ENCODE results near the gene RGS16.

The RGS16 gene

GRCh38 chr1:182603646-182604174 lies 479 bp downstream of the RGS16 start:
- Histone ChIP-seq H3K36me3 (ENCODE audit: control insufficient read depth in 1 of 2, insufficient read depth in 2 of 2, low read depth in 1 of 2, low read length in 2 of 2) (peaks cover 0 to 16% of the 10 kb centered on the region in 2 experiments), H3K79me1 (replicated peaks; ENCODE audit: low read length, poor library complexity, severe bottlenecking) (no peaks in the 10 kb centered on the region), H3K27ac (ENCODE audit: low read length, poor library complexity, severe bottlenecking) (no peak overlapping the region), H2BK5ac (ENCODE audit: low read depth, low read length, poor library complexity, severe bottlenecking) (no peak overlapping the region), H2BK120ac (ENCODE audit: low read depth, low read length) (no peak overlapping the region), H2AK5ac (ENCODE audit: low read length, severe bottlenecking) (no peak overlapping the region), H3K9ac (ENCODE audit: low read length) (peak overlapping the region; percentile 57), H3K4me3 (ENCODE audit: insufficient read depth in 1 of 2, low read depth in 1 of 2, low read length in 2 of 2) (peak overlapping the region in 1 of 2 experiments; percentile 76), H2BK12ac (ENCODE audit: low read length in 2 of 2) (peak overlapping the region in 1 of 2 experiments; percentile 83), H4K91ac (ENCODE audit: low read length) (peak overlapping the region; percentile 41), H2AFZ (ENCODE audit: low read depth, low read length) (peak overlapping the region; percentile 2), H3K4ac (ENCODE audit: low read depth in 1 of 2, low read length in 2 of 2) (no peak overlapping the region), H3K27me3 (ENCODE audit: control insufficient read depth in 1 of 2, insufficient read depth in 1 of 2, low read length in 2 of 2) (peaks cover 8 to 52% of the 10 kb centered on the region in 2 experiments), H4K8ac (ENCODE audit: low read length) (peak overlapping the region; percentile 76), H3K4me2 (ENCODE audit: low read length, poor library complexity, severe bottlenecking) (peak overlapping the region; percentile 56), H3K4me1 (ENCODE audit: control insufficient read depth, insufficient read depth, low read depth, low read length) (peaks cover 7% of the 10 kb centered on the region), H2BK15ac (ENCODE audit: low read depth, poor library complexity, severe bottlenecking) (no peak overlapping the region), H3K18ac (ENCODE audit: low read depth in 1 of 2, low read length in 2 of 2) (peak overlapping the region; percentile 29 to 52), H3K14ac (ENCODE audit: low read length in 2 of 2) (peak overlapping the region in 1 of 2 experiments; percentile 69), H3K23ac (ENCODE audit: low read length in 2 of 2) (no peak overlapping the region), H3K9me3 (ENCODE audit: control insufficient read depth, low read length) (no peaks in the 10 kb centered on the region)
- no peak for DNase-seq
- 6% methylated on average over 12 of the region's 12 CpGs for WGBS

DNA sequence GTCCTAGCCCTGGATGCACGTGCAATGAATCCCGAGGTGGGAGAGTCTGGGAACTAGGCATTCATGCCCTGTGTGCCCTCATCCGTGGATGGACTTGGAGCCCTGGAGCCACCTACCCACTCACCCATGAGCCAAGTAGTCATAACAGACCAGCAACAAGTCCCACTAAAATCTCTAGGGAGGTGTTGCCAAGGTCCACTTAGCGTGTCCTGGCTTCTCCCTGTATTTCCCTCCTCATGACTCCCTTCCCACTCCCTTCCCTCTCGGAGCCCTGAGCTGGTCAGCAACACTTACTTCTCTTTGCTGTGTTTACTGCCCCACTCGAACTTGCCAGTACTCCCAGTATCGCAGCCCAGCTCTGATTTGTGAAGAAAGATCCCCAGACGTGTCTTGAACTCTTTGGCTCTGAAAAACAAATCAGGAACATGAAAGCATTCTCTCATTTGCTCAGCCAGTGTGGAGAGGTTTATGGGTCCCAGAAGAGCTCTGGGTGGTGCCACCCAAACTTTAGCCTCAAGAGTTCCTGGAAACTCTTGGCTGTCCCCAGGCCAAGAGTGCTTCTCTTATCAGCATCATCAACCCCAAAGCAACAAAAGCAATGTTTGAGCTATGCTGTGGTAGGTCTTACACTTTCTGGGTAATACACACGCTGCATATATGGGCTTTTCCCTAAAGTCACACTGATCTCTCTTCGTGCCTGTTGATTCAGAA lies 1.1 kb downstream of the RGS16 start:
- Histone ChIP-seq H2BK12ac (ENCODE audit: low read length in 2 of 2) (no peak overlapping the region), H3K4me3 (ENCODE audit: insufficient read depth in 1 of 2, low read depth in 1 of 2, low read length in 2 of 2) (peak overlapping the region in 1 of 2 experiments; percentile 76), H3K14ac (ENCODE audit: low read length in 2 of 2) (no peak overlapping the region), H2BK5ac (ENCODE audit: low read depth, low read length, poor library complexity, severe bottlenecking) (no peak overlapping the region), H2AK5ac (ENCODE audit: low read length, severe bottlenecking) (no peak overlapping the region), H3K4me1 (ENCODE audit: control insufficient read depth, insufficient read depth, low read depth, low read length) (peaks cover 7% of the 10 kb centered on the region), H3K27ac (ENCODE audit: low read length, poor library complexity, severe bottlenecking) (no peak overlapping the region), H3K4me2 (ENCODE audit: low read length, poor library complexity, severe bottlenecking) (no peak overlapping the region), H3K27me3 (ENCODE audit: control insufficient read depth in 1 of 2, insufficient read depth in 1 of 2, low read length in 2 of 2) (peaks cover 8 to 51% of the 10 kb centered on the region in 2 experiments), H3K18ac (ENCODE audit: low read depth in 1 of 2, low read length in 2 of 2) (no peak overlapping the region), H3K79me1 (replicated peaks; ENCODE audit: low read length, poor library complexity, severe bottlenecking) (no peaks in the 10 kb centered on the region), H3K9me3 (ENCODE audit: control insufficient read depth, low read length) (no peaks in the 10 kb centered on the region), H2AFZ (ENCODE audit: low read depth, low read length) (no peak overlapping the region), H3K36me3 (ENCODE audit: control insufficient read depth in 1 of 2, insufficient read depth in 2 of 2, low read depth in 1 of 2, low read length in 2 of 2) (peaks cover 0 to 16% of the 10 kb centered on the region in 2 experiments), H3K23ac (ENCODE audit: low read length in 2 of 2) (no peak overlapping the region), H4K8ac (ENCODE audit: low read length) (no peak overlapping the region), H4K91ac (ENCODE audit: low read length) (no peak overlapping the region), H2BK15ac (ENCODE audit: low read depth, poor library complexity, severe bottlenecking) (no peak overlapping the region), H3K4ac (ENCODE audit: low read depth in 1 of 2, low read length in 2 of 2) (peak overlapping the region in 1 of 2 experiments; percentile 46), H2BK120ac (ENCODE audit: low read depth, low read length) (no peak overlapping the region), H3K9ac (ENCODE audit: low read length) (peak overlapping the region; percentile 57)
- WGBS = 54% methylated on average over 10 of the region's 10 CpGs
- no peak for DNase-seq

DNA sequence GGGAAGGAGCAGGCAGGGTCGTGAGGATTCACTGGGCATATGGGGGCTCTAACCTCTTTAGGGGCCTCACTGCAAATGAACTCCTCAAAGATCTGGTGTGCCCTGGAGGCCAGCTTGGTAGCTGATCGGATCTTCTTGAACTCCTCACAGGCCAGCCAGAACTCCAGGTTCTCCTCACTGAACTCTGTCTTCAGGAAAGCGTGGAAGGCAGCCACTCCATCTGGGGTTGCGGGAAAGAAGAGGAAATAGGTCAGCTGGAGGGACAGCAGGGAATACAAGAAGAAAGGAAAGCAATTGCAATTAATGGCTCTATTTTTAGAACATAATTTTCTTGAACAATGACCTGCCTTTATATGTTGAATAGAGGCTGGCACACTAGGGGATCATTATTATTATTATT lies 2.3 kb downstream of the RGS16 start:
- Histone ChIP-seq H4K8ac (ENCODE audit: low read length) (no peak overlapping the region), H3K9me3 (ENCODE audit: control insufficient read depth, low read length) (no peaks in the 10 kb centered on the region), H3K14ac (ENCODE audit: low read length in 2 of 2) (no peak overlapping the region), H3K27me3 (ENCODE audit: control insufficient read depth in 1 of 2, insufficient read depth in 1 of 2, low read length in 2 of 2) (peaks cover 8 to 45% of the 10 kb centered on the region in 2 experiments), H2BK5ac (ENCODE audit: low read depth, low read length, poor library complexity, severe bottlenecking) (no peak overlapping the region), H2BK15ac (ENCODE audit: low read depth, poor library complexity, severe bottlenecking) (no peak overlapping the region), H3K4ac (ENCODE audit: low read depth in 1 of 2, low read length in 2 of 2) (no peak overlapping the region), H2AFZ (ENCODE audit: low read depth, low read length) (no peak overlapping the region), H4K91ac (ENCODE audit: low read length) (no peak overlapping the region), H3K4me2 (ENCODE audit: low read length, poor library complexity, severe bottlenecking) (no peak overlapping the region), H3K36me3 (ENCODE audit: control insufficient read depth in 1 of 2, insufficient read depth in 2 of 2, low read depth in 1 of 2, low read length in 2 of 2) (peaks cover 0 to 16% of the 10 kb centered on the region in 2 experiments), H3K4me1 (ENCODE audit: control insufficient read depth, insufficient read depth, low read depth, low read length) (peaks cover 7% of the 10 kb centered on the region), H2BK12ac (ENCODE audit: low read length in 2 of 2) (no peak overlapping the region), H3K18ac (ENCODE audit: low read depth in 1 of 2, low read length in 2 of 2) (no peak overlapping the region), H3K79me1 (replicated peaks; ENCODE audit: low read length, poor library complexity, severe bottlenecking) (no peaks in the 10 kb centered on the region), H3K27ac (ENCODE audit: low read length, poor library complexity, severe bottlenecking) (no peak overlapping the region), H3K23ac (ENCODE audit: low read length in 2 of 2) (no peak overlapping the region), H3K9ac (ENCODE audit: low read length) (no peak overlapping the region), H3K4me3 (ENCODE audit: insufficient read depth in 1 of 2, low read depth in 1 of 2, low read length in 2 of 2) (no peak overlapping the region), H2AK5ac (ENCODE audit: low read length, severe bottlenecking) (no peak overlapping the region), H2BK120ac (ENCODE audit: low read depth, low read length) (no peak overlapping the region)
- WGBS = 72% methylated on average over 4 of the region's 4 CpGs
- no peak for DNase-seq

GRCh38 chr1:182601416-182601786 lies 2.8 kb downstream of the RGS16 start:
- peaks cover 0 to 16% of the 10 kb centered on the region in 2 experiments for H3K36me3 ChIP-seq (ENCODE audit: control insufficient read depth in 1 of 2, insufficient read depth in 2 of 2, low read depth in 1 of 2, low read length in 2 of 2)
- no peak overlapping the region for H4K8ac ChIP-seq (ENCODE audit: low read length)
- H3K18ac ChIP-seq (ENCODE audit: low read depth in 1 of 2, low read length in 2 of 2) = no peak overlapping the region
- no peak overlapping the region for H2BK12ac ChIP-seq (ENCODE audit: low read length in 2 of 2)
- no peak overlapping the region for H3K27ac ChIP-seq (ENCODE audit: low read length, poor library complexity, severe bottlenecking)
- no peak overlapping the region for H3K23ac ChIP-seq (ENCODE audit: low read length in 2 of 2)
- H2AFZ ChIP-seq (ENCODE audit: low read depth, low read length) = no peak overlapping the region
- H2BK5ac ChIP-seq (ENCODE audit: low read depth, low read length, poor library complexity, severe bottlenecking) = no peak overlapping the region
- H2BK15ac ChIP-seq (ENCODE audit: low read depth, poor library complexity, severe bottlenecking) = no peak overlapping the region
- no peak overlapping the region for H3K4me2 ChIP-seq (ENCODE audit: low read length, poor library complexity, severe bottlenecking)
- H3K9me3 ChIP-seq (ENCODE audit: control insufficient read depth, low read length) = no peaks in the 10 kb centered on the region
- no peaks in the 10 kb centered on the region for H3K79me1 ChIP-seq (replicated peaks; ENCODE audit: low read length, poor library complexity, severe bottlenecking)
- H2BK120ac ChIP-seq (ENCODE audit: low read depth, low read length) = no peak overlapping the region
- 25% methylated on average over 6 of the region's 6 CpGs for WGBS
- peak; percentile 79 for DNase-seq
- no peak overlapping the region for H3K4ac ChIP-seq (ENCODE audit: low read depth in 1 of 2, low read length in 2 of 2)
- H4K91ac ChIP-seq (ENCODE audit: low read length) = no peak overlapping the region
- H3K27me3 ChIP-seq (ENCODE audit: control insufficient read depth in 1 of 2, insufficient read depth in 1 of 2, low read length in 2 of 2) = peaks cover 8 to 47% of the 10 kb centered on the region in 2 experiments
- H3K14ac ChIP-seq (ENCODE audit: low read length in 2 of 2) = no peak overlapping the region
- no peak overlapping the region for H3K9ac ChIP-seq (ENCODE audit: low read length)
- no peak overlapping the region for H2AK5ac ChIP-seq (ENCODE audit: low read length, severe bottlenecking)
- H3K4me3 ChIP-seq (ENCODE audit: insufficient read depth in 1 of 2, low read depth in 1 of 2, low read length in 2 of 2) = no peak overlapping the region
- H3K4me1 ChIP-seq (ENCODE audit: control insufficient read depth, insufficient read depth, low read depth, low read length) = peaks cover 7% of the 10 kb centered on the region

Data from mesenchymal stem cell (in vitro differentiated cells and primary cell).